ENCODE measurements around the gene ARCN1.

The ARCN1 gene

DNA sequence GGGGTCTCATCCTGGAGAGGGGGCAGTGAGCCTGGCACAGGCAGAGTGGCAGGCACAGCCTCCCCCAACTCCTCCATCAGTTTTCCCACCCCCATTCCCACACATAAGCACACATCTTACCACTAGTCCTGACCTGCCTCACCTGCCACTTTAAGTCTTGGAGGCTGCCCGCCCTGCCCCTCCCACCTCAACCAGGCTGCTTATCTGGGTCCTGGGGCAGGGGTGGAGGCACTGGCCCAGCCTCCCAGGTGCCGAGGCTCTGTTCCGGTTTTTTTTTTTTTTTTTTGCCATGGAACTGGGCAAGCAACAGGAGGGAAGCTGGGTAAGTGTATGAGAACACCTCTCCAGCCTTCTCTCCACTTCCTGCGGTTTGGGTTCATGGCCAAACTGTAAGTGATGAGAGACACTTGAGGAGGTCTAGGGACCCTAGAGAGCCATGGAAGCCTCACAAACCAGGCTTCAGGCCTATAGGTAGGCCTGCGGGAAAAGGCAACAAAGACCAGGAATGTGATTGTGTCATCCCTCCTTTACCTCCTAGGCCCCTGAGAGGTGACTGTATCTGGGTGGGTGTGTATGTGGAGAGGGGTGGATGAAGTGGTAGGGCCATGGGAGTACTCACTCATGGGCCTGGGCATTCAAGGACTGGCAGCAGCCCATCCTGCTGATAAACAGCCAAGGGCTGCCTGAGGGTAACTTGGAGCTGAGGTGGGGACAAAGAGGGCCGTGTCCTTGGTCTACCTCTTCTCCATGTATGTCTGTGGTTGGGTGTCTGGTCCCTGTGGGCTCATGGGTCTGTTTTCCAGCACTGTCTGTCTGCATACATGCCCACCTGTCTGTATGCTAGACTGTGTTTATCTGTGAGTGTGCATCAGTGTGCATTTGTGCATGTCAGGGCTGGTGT lies 57.8 kb downstream of the ARCN1 start:
- DNase-seq (ENCODE audit: low read depth), result no peak
- no peak for TF ChIP-seq CTCF (conservative IDR thresholded peaks at IDR 0.05; ENCODE audit: low read depth, low read length)

GRCh38 chr11:118631142-118631909 lies 59.1 kb downstream of the ARCN1 start:
- no peak for TF ChIP-seq CTCF (conservative IDR thresholded peaks at IDR 0.05; ENCODE audit: low read depth, low read length)
- H3K4me3 ChIP-seq (ENCODE audit: low read length), result no peak overlapping the region
- no peak for DNase-seq (ENCODE audit: low read depth)

More for the DNA sequence above, 57.8 kb downstream of the ARCN1 start:
- no peak overlapping the region for H3K4me3 ChIP-seq (ENCODE audit: low read length)

GRCh38 chr11:118632577-118633318 lies 60.5 kb downstream of the ARCN1 start:
- DNase-seq (ENCODE audit: low read depth), result no peak
- no peak overlapping the region for H3K4me3 ChIP-seq (ENCODE audit: low read length)
- TF ChIP-seq CTCF (conservative IDR thresholded peaks at IDR 0.05; ENCODE audit: low read depth, low read length), result no peak

DNA sequence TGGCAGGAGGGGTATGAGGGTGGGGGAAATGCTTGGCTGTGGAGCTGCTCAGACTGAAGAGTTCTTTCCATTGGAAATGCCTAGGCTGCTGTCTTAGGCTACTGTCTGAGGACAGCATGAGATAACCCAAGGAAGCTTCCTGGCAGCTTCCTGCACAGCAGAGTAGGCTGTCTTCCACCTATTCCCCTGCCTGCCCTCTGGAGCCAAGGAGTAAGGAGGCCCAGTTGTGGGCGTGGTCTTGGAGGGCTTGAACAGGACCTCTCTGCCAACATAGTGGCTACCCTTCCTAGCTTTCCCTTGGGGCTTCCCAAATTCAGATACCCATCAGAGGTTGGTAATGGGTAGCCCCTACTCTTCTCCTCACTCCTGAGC lies 61.1 kb downstream of the ARCN1 start:
- no peak for DNase-seq (ENCODE audit: low read depth)
- no peak for TF ChIP-seq CTCF (conservative IDR thresholded peaks at IDR 0.05; ENCODE audit: low read depth, low read length)
- no peak overlapping the region for H3K4me3 ChIP-seq (ENCODE audit: low read length)

- H3K4me3 ChIP-seq (ENCODE audit: low read length), result no peak overlapping the region
- no peak for TF ChIP-seq CTCF (conservative IDR thresholded peaks at IDR 0.05; ENCODE audit: low read depth, low read length)
- DNase-seq (ENCODE audit: low read depth), result no peak
Observed at GRCh38 chr11:118633979-118634378, 61.8 kb downstream of the ARCN1 start.

DNA sequence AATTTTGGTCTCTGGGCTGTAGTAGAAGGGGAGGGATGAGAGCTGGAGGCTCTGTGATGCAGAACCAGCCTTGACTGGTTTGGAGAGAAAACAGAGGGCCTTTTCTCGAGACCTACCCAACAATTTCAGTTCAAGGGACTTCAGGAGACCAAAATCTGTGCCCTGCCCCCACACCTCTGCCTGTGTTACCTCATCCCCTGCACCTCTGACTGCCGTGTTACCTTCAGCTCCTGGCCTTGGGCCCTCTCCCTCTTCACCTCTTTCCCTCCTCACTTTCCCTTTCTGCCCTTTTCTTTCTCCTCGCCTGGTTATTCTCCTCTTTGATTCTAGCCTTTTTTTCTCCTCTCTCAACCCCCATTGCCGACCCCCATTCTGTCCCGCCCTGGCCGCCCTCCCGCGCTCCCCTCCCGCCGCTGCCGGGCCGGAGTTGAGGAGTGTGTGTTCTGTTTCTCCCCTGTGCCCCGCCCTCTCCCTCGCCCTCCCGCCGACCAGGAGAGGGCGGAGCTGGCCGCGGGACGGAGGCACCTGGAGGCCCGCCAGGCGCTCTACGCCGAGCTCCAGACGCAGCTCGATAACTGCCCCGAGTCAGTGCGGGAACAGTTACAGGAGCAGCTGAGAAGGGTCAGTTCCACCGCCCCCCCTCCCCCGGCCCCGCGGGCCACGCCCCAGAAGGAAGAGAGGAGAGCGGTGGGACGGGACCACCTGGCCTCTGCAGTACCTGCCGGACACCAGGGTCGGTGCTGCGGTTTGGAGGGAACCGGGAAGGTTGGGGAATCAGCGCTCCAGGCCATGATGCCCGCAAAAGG lies 62.4 kb downstream of the ARCN1 start:
- peak; percentile 31 for DNase-seq (ENCODE audit: low read depth)
- H3K4me3 ChIP-seq (ENCODE audit: low read length), result peak overlapping the region; percentile 18
- peak; percentile 22 for TF ChIP-seq CTCF (conservative IDR thresholded peaks at IDR 0.05; ENCODE audit: low read depth, low read length)

All from retinal pigment epithelial cell (primary cell).